GM21825 (cell line): Measurements from ENCODE around the gene HMGCS2.
"Not testable (repeated sequence)": the region's sequence is repeated elsewhere in the genome, so short reads cannot be mapped to it uniquely, and the experiment has no call there.

Source experiments
- ATAC-seq: cut with Tn5 transposase; IDR thresholded peaks from one replicate; pipeline ENCODE4 v1.9.1; 2021; ENCODE audit warnings: mild to moderate bottlenecking, moderate library complexity; ENCODE audit not compliant: unreplicated experiment

HMGCS2 gene

GRCh38 chr1:119790451-119791198 lies 21.9 kb upstream of the HMGCS2 start:
- ATAC-seq: no peak

- no peak for ATAC-seq
These were observed 19.1 kb upstream of the HMGCS2 start for GRCh38 chr1:119787776-119788175.

GRCh38 chr1:119786473-119787050 lies 17.9 kb upstream of the HMGCS2 start:
- ATAC-seq: not testable (repeated sequence)

- ATAC-seq: not testable (repeated sequence)
These were observed 17.3 kb upstream of the HMGCS2 start for GRCh38 chr1:119786046-119786445.

GRCh38 chr1:119784191-119784781 lies 15.6 kb upstream of the HMGCS2 start:
- no peak for ATAC-seq

GRCh38 chr1:119783354-119784185 lies 14.9 kb upstream of the HMGCS2 start:
- ATAC-seq: no peak

- ATAC-seq: no peak
These were observed 14.1 kb upstream of the HMGCS2 start for GRCh38 chr1:119782631-119783325.

- ATAC-seq: no peak
These were observed 12.9 kb upstream of the HMGCS2 start for GRCh38 chr1:119781434-119782210.

- no peak for ATAC-seq
These were observed 11.2 kb upstream of the HMGCS2 start for GRCh38 chr1:119779869-119780356.

GRCh38 chr1:119778886-119779560 lies 10.3 kb upstream of the HMGCS2 start:
- ATAC-seq: no peak

GRCh38 chr1:119778359-119778758 lies 9.7 kb upstream of the HMGCS2 start:
- no peak for ATAC-seq

- no peak for ATAC-seq
These were observed 6.2 kb upstream of the HMGCS2 start for GRCh38 chr1:119774746-119775490.

GRCh38 chr1:119773711-119774241 lies 5.1 kb upstream of the HMGCS2 start:
- no peak for ATAC-seq

- no peak for ATAC-seq
These were observed 3.6 kb upstream of the HMGCS2 start for GRCh38 chr1:119772298-119772697.

GRCh38 chr1:119771770-119772169 lies 3.1 kb upstream of the HMGCS2 start:
- ATAC-seq: no peak

- no peak for ATAC-seq
These were observed 2.3 kb upstream of the HMGCS2 start for GRCh38 chr1:119771016-119771415.

GRCh38 chr1:119767486-119767885 lies 1.2 kb downstream of the HMGCS2 start:
- ATAC-seq: no peak

- no peak for ATAC-seq
These were observed 2.3 kb downstream of the HMGCS2 start for GRCh38 chr1:119766374-119766794.
